PFSK-1 (cell line): ENCODE results near the gene COL23A1.

Experiments used
- FOXP2 ChIP-seq: optimal IDR thresholded peaks from 2 replicates; pipeline ENCODE3; 2011; ENCODE audit warnings: borderline replicate concordance, control low read depth, inconsistent platforms; ENCODE audit not compliant: insufficient read depth; ENCODE audit errors: extremely low read length, extremely low read depth
- POLR2AphosphoS5 ChIP-seq: IDR thresholded peaks from 2 replicates; pipeline ENCODE4 v1.6.1; 2012; ENCODE audit warnings: low read depth, mild to moderate bottlenecking, control low read depth, low read length, moderate library complexity
- REST ChIP-seq, 2 experiments: IDR thresholded peaks; 2 replicates each; pipeline versions ENCODE4 v1.6.1 to v1.8.0; 2011 to 2012; ENCODE audit warnings: low read depth in 2 of 2, low read length in 2 of 2, control low read depth in 1 of 2, inconsistent platforms in 1 of 2, mild to moderate bottlenecking in 1 of 2, moderate library complexity in 1 of 2; ENCODE audit not compliant: insufficient read depth in 1 of 2
- SIN3A ChIP-seq: IDR thresholded peaks from 2 replicates; pipeline ENCODE4 v1.6.1; 2012; ENCODE audit warnings: mild to moderate bottlenecking, low read length, moderate library complexity, borderline replicate concordance; ENCODE audit not compliant: insufficient read depth
- TAF1 ChIP-seq: IDR thresholded peaks from 2 replicates; pipeline ENCODE4 v1.6.1; 2012; ENCODE audit warnings: low read length, control low read depth, borderline replicate concordance; ENCODE audit not compliant: insufficient read depth

COL23A1 gene

GRCh38 chr5:178404987-178405386 is 185.2 kb downstream of the COL23A1 start:
- TF ChIP-seq TAF1: no peak
- no peak for TF ChIP-seq FOXP2
- no peak for TF ChIP-seq POLR2AphosphoS5
- TF ChIP-seq REST (IDR thresholded peaks at IDR 0.05; ENCODE audit: insufficient read depth in 1 of 2, low read depth in 2 of 2, low read length in 2 of 2): no peak
- no peak for TF ChIP-seq SIN3A

- TF ChIP-seq SIN3A (no peak), FOXP2 (no peak), POLR2AphosphoS5 (no peak), TAF1 (no peak), REST (IDR thresholded peaks at IDR 0.05; ENCODE audit: insufficient read depth in 1 of 2, low read depth in 2 of 2, low read length in 2 of 2) (no peak)
Observed at GRCh38 chr5:178403956-178404600, 186.1 kb downstream of the COL23A1 start.

- TF ChIP-seq FOXP2: no peak
- no peak for TF ChIP-seq TAF1
- no peak for TF ChIP-seq POLR2AphosphoS5
- TF ChIP-seq SIN3A: no peak
- TF ChIP-seq REST (IDR thresholded peaks at IDR 0.05; ENCODE audit: insufficient read depth in 1 of 2, low read depth in 2 of 2, low read length in 2 of 2): no peak
Observed at GRCh38 chr5:178403351-178403750, 186.8 kb downstream of the COL23A1 start.

GRCh38 chr5:178399701-178400095 is 190.5 kb downstream of the COL23A1 start:
- no peak for TF ChIP-seq REST (IDR thresholded peaks at IDR 0.05; ENCODE audit: insufficient read depth in 1 of 2, low read depth in 2 of 2, low read length in 2 of 2)
- TF ChIP-seq POLR2AphosphoS5: no peak
- TF ChIP-seq TAF1: no peak
- no peak for TF ChIP-seq SIN3A
- no peak for TF ChIP-seq FOXP2

- TF ChIP-seq FOXP2: no peak
- no peak for TF ChIP-seq REST (IDR thresholded peaks at IDR 0.05; ENCODE audit: insufficient read depth in 1 of 2, low read depth in 2 of 2, low read length in 2 of 2)
- no peak for TF ChIP-seq POLR2AphosphoS5
- no peak for TF ChIP-seq TAF1
- no peak for TF ChIP-seq SIN3A
Observed at GRCh38 chr5:178398901-178399700, 191.1 kb downstream of the COL23A1 start.
